Stomach (tissue), 9 donors: ENCODE results near the gene FNBP1L. TPM values are rescaled to one million over a fixed set of nuclear protein-coding genes. Genes with fewer than 3 reads are reported as not detected.

Source experiments
- DNase-seq, 2 donors: peaks; one replicate each; pipeline versions ENCODE4 v3.0.0 to v3.0.0-alpha.2; 2013 to 2019
- H3K27ac ChIP-seq, 5 donors: fragments of 200-600 bp in 4 of 5; sonication (generic) in 4 of 5; one replicate each; pipeline ENCODE4 v1.5.1; 2013 to 2019; ENCODE audit warnings: mild to moderate bottlenecking in 1 of 5, moderate library complexity in 1 of 5
- H3K27me3 ChIP-seq, 3 donors: fragments of 200-600 bp; sonication (generic); one replicate each; pipeline ENCODE4 v1.5.1; 2017 to 2019; ENCODE audit warnings: mixed run types in 1 of 3
- H3K36me3 ChIP-seq, 4 donors: fragments of 200-600 bp; sonication (generic); 1 replicate in 3 of 4; 2 replicates in 1 of 4; pipeline ENCODE4 v1.5.1; 2016 to 2019
- H3K4me1 ChIP-seq, 4 donors: fragments of 200-600 bp; sonication (generic); one replicate each; pipeline ENCODE4 v1.5.1; 2016 to 2019
- H3K4me3 ChIP-seq, 4 donors: fragments of 200-600 bp; sonication (generic) in 3 of 4; one replicate each; pipeline ENCODE4 v1.5.1; 2016 to 2019; ENCODE audit warnings: mild to moderate bottlenecking in 1 of 4
- H3K9me3 ChIP-seq, 4 donors: fragments of 200-600 bp; sonication (generic); one replicate each; pipeline ENCODE4 v1.5.1; 2016 to 2019
- CTCF ChIP-seq, 7 experiments: fragments of 450-650 bp in 4 of 7; fragments of 200-600 bp in 3 of 7; sonication (generic) in 3 of 7; IDR thresholded peaks; one replicate each; pipeline ENCODE4 v1.5.1; 2016 to 2019; ENCODE audit warnings: antibody characterized with exemption in 7 of 7, control low read depth in 2 of 7, mild to moderate bottlenecking in 1 of 7
- EP300 ChIP-seq: sonication (generic); formaldehyde crosslinking; IDR thresholded peaks from one replicate; pipeline ENCODE4 v1.6.1; 2017; ENCODE audit warnings: antibody characterized with exemption
- POLR2A ChIP-seq, 4 donors: fragments of 450-650 bp; IDR thresholded peaks; one replicate each; pipeline ENCODE4 v1.6.1; 2016; ENCODE audit warnings: antibody characterized with exemption in 4 of 4, control low read depth in 2 of 4, mild to moderate bottlenecking in 1 of 4, moderate library complexity in 1 of 4
- POLR2AphosphoS5 ChIP-seq, 3 donors: sonication (generic); formaldehyde crosslinking; IDR thresholded peaks; one replicate each; pipeline ENCODE4 v1.6.1; 2016; ENCODE audit warnings: antibody characterized with exemption in 3 of 3
- WGBS, 5 donors: extraction: QIAGEN DNeasy Blood & Tissue Kit in 3 of 5; methylation state at CpG; one replicate each; pipeline versions ENCODE4 v1.1.5 to v1.1.7; 2013 to 2018; 5-methylcytosine and 5-hydroxymethylcytosine counted together
- intact Hi-C: fragments of 100-400 bp; cut with DNase I; formaldehyde crosslinking; loops from one replicate; pipeline ENCODE4 v1.15.1; 2023; ENCODE audit warnings: low total_unique reads
- polyA plus RNA-seq, 3 donors: library from polyadenylated mRNA; stranded (reverse); fragments of 200-250 nt; gene quantifications; one replicate each; pipeline ENCODE4 v1.2.3, GENCODE V29; 2013
- total RNA-seq, 5 donors: library from RNA; depleted of rRNA; stranded (reverse); fragments of >200 nt; gene quantifications; one replicate each; pipeline versions ENCODE4 v1.1.0 to v1.2.3, GENCODE V29; 2014 to 2016
- donor health status: healthy with polysubstance abuse.
- donor health status: Bipolar disorder and iron deficiency.
- donor health status: healthy.

Gene FNBP1L
- total and polyA plus RNA-seq, 8 donors, result 9.2 to 74.0 (median 29.2) TPM

- Histone ChIP-seq H3K27me3 (no peaks in the 10 kb centered on the region), H3K4me3 (no peak overlapping the region), H3K27ac (peak overlapping the region; percentile 84 to 95 (median 89)), H3K9me3 (no peaks in the 10 kb centered on the region), H3K4me1 (peaks cover 36 to 63% (median 53%) of the 10 kb centered on the region in 4 donors), H3K36me3 (peaks cover 14 to 44% (median 33%) of the 10 kb centered on the region in 4 donors)
- 21 to 57% (median 37%) methylated on average over 12 to 17 of the region's 17 CpGs for WGBS, 5 donors
- peak in 2 of 3 donors; percentile 65 to 75 for TF ChIP-seq POLR2AphosphoS5 (IDR thresholded peaks at IDR 0.05)
- TF ChIP-seq EP300, result no peak
- peak; percentile 96 for DNase-seq
- intact Hi-C loops, result no loop called here
Observed at GRCh38 chr1:93591676-93592550, 144.0 kb downstream of the FNBP1L start.

- 33 to 58% (median 49%) methylated on average over 6 of the region's 6 CpGs for WGBS, 5 donors
- no peak for DNase-seq
- peak overlapping the region; percentile 84 to 95 (median 89) for H3K27ac ChIP-seq
Observed at GRCh38 chr1:93592551-93592949, 144.6 kb downstream of the FNBP1L start.

GRCh38 chr1:93593854-93594602 is 146.1 kb downstream of the FNBP1L start:
- Histone ChIP-seq H3K36me3 (peaks cover under 1 to 23% (median 12%) of the 10 kb centered on the region in 4 donors), H3K4me3 (no peak overlapping the region), H3K27me3 (no peaks in the 10 kb centered on the region), H3K27ac (peak overlapping the region; percentile 65 to 95 (median 87)), H3K9me3 (no peaks in the 10 kb centered on the region), H3K4me1 (peaks cover 50 to 82% (median 67%) of the 10 kb centered on the region in 4 donors)
- no peak for DNase-seq
- TF ChIP-seq EP300 (no peak), POLR2A (IDR thresholded peaks at IDR 0.05) (no peak), POLR2AphosphoS5 (IDR thresholded peaks at IDR 0.05) (no peak), CTCF (IDR thresholded peaks at IDR 0.05) (no peak)
- 60 to 71% (median 66%) methylated on average over 12 to 13 of the region's 13 CpGs for WGBS, 5 donors
- intact Hi-C loops, result no loop called here

More at GRCh38 chr1:93592551-93592949, 144.6 kb downstream of the FNBP1L start:
- Histone ChIP-seq H3K4me3 (no peak overlapping the region), H3K4me1 (peaks cover 39 to 69% (median 56%) of the 10 kb centered on the region in 4 donors), H3K27me3 (no peaks in the 10 kb centered on the region), H3K36me3 (peaks cover 14 to 38% (median 26%) of the 10 kb centered on the region in 4 donors), H3K9me3 (no peaks in the 10 kb centered on the region)
- intact Hi-C loops, result no loop called here
- TF ChIP-seq POLR2AphosphoS5 (IDR thresholded peaks at IDR 0.05) (peak in 1 of 3 donors; percentile 0), EP300 (no peak), CTCF (IDR thresholded peaks at IDR 0.05) (no peak), POLR2A (IDR thresholded peaks at IDR 0.05) (no peak)

GRCh38 chr1:93594603-93594880 is 146.6 kb downstream of the FNBP1L start:
- peak overlapping the region in 3 of 5 donors; percentile 84 to 95 (median 89) for H3K27ac ChIP-seq
- TF ChIP-seq CTCF (IDR thresholded peaks at IDR 0.05) (no peak), POLR2AphosphoS5 (IDR thresholded peaks at IDR 0.05) (no peak), POLR2A (IDR thresholded peaks at IDR 0.05) (no peak), EP300 (no peak)

More at GRCh38 chr1:93594603-93594880, 146.6 kb downstream of the FNBP1L start:
- WGBS, 5 donors, result 50 to 83% (median 77%) methylated on average over 1 of the region's 1 CpG
- Histone ChIP-seq H3K36me3 (peaks cover 0 to 18% (median 6%) of the 10 kb centered on the region in 4 donors), H3K9me3 (no peaks in the 10 kb centered on the region), H3K27me3 (no peaks in the 10 kb centered on the region), H3K4me3 (no peak overlapping the region), H3K4me1 (peaks cover 55 to 87% (median 69%) of the 10 kb centered on the region in 4 donors)
- DNase-seq, result no peak
- intact Hi-C loops, result no loop called here
